D341Med (cell line): ENCODE data around the gene INPP4B.
"Not testable (repeated sequence)": the region's sequence is repeated elsewhere in the genome, so short reads cannot be mapped to it uniquely, and the experiment has no call there.

Experiments
- DNase-seq: peaks from one replicate; pipeline ENCODE4 v3.0.0; 2012; ENCODE audit warnings: low spot score

INPP4B gene

DNA sequence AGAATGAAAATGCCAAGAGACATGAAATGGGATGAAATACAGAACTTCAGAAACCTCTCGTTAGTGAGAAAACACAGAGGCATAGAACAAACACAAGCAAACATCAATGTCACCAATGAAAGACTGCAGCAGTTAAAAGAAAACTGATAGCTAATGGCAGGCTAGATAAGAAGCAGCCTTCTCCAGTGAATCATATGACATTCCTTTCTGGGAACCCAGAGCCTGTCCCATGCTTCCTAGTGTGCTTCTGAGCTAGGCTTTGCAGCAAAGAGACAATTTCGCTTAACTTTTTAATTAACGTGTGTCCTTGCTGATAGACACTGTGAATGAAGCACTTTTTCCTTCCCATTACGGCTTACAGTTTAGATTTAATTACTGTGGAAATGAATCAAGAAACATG, 765.1 kb downstream of the INPP4B start:
- no peak for DNase-seq

DNA sequence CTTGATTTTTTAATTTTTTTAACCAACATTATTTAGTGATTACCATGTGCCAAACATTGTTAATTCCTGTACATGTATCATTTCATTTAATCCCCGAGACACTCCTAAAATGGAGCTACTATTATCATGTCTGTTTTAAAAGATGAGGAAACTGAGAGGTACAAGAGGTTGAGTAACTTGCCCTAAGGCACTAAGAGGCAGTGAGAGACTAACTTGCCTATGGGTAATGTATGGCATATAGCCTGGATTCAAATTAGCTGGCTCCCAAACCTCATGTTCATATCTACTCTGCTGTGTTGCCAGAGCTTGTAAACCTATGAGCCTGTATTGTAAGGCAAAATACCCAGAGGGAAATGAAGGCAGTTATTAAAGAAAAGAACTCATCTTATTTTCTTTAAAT, 766.1 kb downstream of the INPP4B start:
- no peak for DNase-seq

DNA sequence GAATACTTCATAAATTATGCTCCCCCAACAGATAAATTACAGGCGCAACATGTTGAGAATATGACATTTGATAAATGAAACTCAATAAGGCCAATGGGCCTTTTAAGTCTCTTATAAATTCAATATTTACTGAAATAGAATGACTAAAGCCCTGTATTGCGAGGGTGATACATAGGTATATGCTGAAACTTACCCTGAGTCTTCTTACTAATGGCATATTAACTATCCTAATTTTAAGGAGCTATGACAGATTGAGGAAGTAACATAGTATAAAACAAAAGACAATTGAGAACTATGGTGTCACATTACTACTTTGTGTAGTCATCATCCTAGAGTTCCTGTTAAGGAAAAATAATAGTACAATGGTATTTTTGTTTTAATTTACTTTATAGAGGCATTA, 769.1 kb downstream of the INPP4B start:
- no peak for DNase-seq

DNA sequence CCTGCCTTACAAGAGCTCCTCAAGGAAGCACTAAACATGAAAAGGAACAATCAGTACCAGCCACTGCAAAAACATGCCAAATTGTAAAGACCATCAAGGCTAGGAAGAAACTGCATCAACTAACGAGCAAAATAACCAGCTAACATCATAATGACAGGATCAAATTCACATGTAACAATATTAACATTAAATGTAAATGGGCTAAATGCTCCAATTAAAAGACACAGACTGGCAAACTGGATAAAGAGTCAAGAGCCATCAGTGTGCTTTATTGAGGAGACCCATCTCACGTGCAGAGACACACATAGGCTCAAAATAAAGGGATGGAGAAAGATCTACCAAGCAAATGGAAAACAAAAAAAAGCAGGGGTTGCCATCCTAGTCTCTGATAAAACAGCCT, 777.8 kb downstream of the INPP4B start:
- DNase-seq: not testable (repeated sequence)

DNA sequence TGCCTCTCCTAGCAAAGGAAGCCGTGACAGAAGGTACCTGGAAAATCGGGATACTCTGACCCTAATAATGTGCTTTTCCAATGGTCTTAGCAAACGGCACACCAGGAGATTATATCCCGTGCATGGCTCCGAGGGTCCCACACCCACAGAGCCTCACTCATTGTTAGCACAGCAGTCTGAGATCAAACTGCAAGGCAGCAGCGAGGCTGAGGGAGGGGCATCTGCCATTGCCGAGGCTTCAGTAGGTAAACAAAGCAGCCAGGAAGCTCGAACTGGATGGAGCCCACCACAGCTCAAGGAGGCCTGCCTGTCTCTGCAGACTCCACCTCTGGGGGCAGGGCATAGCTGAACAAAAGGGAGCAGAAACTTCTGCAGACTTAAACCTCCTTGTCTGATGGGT, 779.5 kb downstream of the INPP4B start:
- DNase-seq: not testable (repeated sequence)

GRCh38 chr4:142065086-142065647, 780.9 kb downstream of the INPP4B start:
- DNase-seq: no peak

- no peak for DNase-seq
Observed at GRCh38 chr4:142064181-142064580, 781.9 kb downstream of the INPP4B start.

GRCh38 chr4:142045996-142046395, 800.1 kb downstream of the INPP4B start:
- no peak for DNase-seq

- no peak for DNase-seq
Observed at GRCh38 chr4:142044271-142044670, 801.8 kb downstream of the INPP4B start.

DNA sequence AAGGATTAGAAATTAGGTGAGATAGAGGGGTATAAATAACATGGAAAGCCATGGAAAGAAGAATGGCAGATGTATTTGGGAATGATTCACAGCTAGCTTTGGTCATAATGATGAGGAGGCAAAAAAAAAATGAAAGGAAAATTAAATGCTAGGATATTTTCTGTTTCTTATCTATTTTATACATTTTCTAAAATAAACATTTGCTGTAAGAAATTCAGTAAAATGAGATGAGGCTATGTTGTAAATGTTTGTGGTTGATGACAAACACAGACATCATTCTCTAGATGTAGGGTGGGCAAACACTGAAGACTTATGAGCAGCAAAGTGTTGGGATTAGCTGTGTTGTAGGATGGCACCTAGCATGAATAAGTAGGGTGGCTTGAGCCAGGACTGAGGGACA, 802.6 kb downstream of the INPP4B start:
- no peak for DNase-seq

DNA sequence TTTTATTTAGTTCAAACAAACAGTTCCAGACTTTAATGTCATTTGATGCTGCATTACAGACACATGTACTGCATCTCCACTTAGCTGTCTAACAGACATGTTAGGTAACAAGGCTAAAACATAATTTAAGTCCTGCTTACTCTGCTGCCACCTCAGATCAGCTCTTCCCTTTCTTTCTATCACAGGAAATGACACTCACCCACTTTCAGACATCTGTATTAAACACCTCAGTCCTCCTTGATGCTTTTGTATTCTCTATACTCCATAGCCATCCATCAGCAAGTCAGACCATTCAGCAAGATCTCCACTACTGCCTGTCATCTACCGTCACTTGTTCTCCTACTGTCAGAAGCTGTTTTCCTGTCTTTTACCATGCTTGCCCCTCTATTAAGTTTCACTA, 804.3 kb downstream of the INPP4B start:
- DNase-seq: no peak

- no peak for DNase-seq
Observed at GRCh38 chr4:142040043-142040442, 806.1 kb downstream of the INPP4B start.

- no peak for DNase-seq
Observed at GRCh38 chr4:142036795-142037583, 809.1 kb downstream of the INPP4B start.

GRCh38 chr4:142035566-142035965, 810.5 kb downstream of the INPP4B start:
- no peak for DNase-seq

DNA sequence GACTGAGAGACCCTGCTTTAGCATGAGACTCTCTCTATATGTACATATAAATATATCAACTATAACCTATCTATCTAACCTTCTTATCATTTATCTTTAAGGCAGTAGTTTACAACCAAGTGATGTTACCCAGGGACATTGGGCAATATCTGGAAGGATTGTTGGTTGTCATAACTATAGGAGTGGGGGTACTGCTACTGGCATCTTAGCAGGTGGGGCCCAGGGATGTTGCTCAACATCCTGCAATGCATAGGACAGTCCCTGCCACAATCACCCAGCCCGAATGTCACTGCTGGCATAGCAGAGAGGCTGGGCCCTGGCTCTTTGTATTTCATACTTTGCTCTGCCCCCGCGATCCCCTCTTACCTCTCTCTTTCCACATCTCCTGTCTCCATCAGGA, 812.0 kb downstream of the INPP4B start:
- DNase-seq: no peak

- no peak for DNase-seq
Observed at GRCh38 chr4:142030010-142030409, 816.1 kb downstream of the INPP4B start.

DNA sequence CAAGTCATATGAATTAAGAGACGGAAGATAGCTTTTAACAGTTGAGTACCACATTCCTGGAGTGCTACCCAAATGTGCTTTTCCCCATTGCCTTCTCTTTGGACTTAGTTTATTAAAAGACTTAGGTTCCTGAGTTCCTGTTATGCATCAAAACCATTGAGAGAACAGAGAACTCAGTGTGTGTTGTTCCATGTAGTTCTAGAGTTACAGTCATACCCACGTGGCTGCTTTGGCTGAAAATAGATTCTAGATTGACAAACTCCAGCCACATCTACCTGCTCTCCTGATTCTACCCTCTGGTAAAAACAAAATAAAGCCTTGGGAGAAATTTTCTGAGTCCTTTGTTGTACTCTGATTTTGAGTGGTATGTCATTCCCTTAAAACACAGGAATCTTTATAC, 824.3 kb downstream of the INPP4B start:
- DNase-seq: no peak

DNA sequence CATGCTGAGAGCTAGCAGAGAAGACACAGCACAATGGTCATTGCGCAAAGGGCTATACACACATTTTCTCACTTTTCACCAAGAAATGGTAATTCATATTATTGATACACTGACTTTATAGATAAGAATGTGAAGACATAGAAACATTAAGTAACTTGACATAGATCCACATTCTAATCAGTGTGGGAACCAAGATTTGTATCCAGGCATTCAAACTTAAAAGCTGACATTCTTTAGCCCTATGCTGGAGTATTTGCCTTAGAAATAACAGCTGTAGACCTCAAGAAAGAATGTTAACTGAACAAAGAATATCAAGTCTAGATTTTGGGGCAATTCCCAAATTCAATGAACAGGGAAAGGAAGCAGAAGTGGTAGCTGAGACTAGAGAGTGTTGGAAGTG, 824.9 kb downstream of the INPP4B start:
- no peak for DNase-seq

GRCh38 chr4:142016031-142016430, 830.1 kb downstream of the INPP4B start:
- DNase-seq: no peak

DNA sequence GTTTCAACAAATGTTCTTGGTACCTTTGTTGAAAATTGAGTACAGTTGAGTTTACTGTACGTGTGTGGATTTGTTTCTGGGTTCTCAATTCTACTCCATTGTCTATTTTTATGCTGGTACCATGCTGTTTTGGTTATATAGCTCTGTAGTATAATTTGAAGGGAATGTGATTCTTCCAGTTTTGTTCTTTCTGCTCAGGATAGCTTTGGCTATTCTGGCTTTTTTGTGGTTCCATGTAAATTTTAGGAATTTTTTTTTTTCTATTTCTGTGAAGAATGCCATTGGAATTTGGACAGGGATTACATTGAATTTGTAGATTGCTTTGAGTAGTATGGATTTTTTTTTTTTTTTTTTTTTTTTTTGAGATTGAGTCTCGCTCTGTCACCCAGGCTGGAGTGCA, 836.4 kb downstream of the INPP4B start:
- no peak for DNase-seq

GRCh38 chr4:142005519-142005918, 840.6 kb downstream of the INPP4B start:
- no peak for DNase-seq

- DNase-seq: no peak
Observed at GRCh38 chr4:141999446-142000143, 846.5 kb downstream of the INPP4B start.

GRCh38 chr4:141995056-141995455, 851.0 kb downstream of the INPP4B start:
- DNase-seq: no peak
